Measurements from ENCODE around the gene NABP2.

- TF ChIP-seq CTCF (IDR thresholded peaks at IDR 0.05; ENCODE audit: insufficient read depth, low read length, poor library complexity, severe bottlenecking) (no peak), EZH2phosphoT487 (conservative IDR thresholded peaks at IDR 0.05; ENCODE audit: low read length) (no peak)
Observed at GRCh38 chr12:56247923-56248322, 23.8 kb downstream of the NABP2 start.
